Stimulated activated naive CD8-positive, alpha-beta T cell treated with anti-CD3 and anti-CD28 coated beads, Interleukin-15, amount 100 ng/mL, for 72 hours (primary cell): Measurements from ENCODE around the gene PDPN.

ENCODE experiments used
- ATAC-seq: fragments of 150-1000 bp; cut with Tn5 transposase; 2 replicates; pipeline ENCODE4 v1.10.0; 2021; ENCODE audit warnings: mild to moderate bottlenecking, moderate library complexity
- DNase-seq, 2 donors: peaks; one replicate each; pipeline ENCODE4 v3.0.0; 2021 to 2022
- H3K27ac Mint-ChIP-seq, 2 donors: one replicate each; pipeline ENCODE4 v1.8.0; 2022; ENCODE audit warnings: mild to moderate bottlenecking in 2 of 2, mixed read lengths in 2 of 2, moderate library complexity in 2 of 2
- H3K27me3 Mint-ChIP-seq: one replicate; pipeline ENCODE4 v1.8.0; 2022; ENCODE audit warnings: mixed read lengths
- H3K4me1 Mint-ChIP-seq: one replicate; pipeline ENCODE4 v1.8.0; 2022; ENCODE audit warnings: mild to moderate bottlenecking, mixed read lengths
- H3K4me3 Mint-ChIP-seq, 2 donors: one replicate each; pipeline ENCODE4 v1.8.0; 2022; ENCODE audit warnings: mild to moderate bottlenecking in 2 of 2, mixed read lengths in 2 of 2, moderate library complexity in 1 of 2
- H3K9me3 Mint-ChIP-seq, 2 donors: one replicate each; pipeline ENCODE4 v1.8.0; 2022; ENCODE audit warnings: mixed read lengths in 2 of 2

Gene PDPN

GRCh38 chr1:13622446-13622845 lies 38.8 kb downstream of the PDPN start:
- ATAC-seq: no peak
- H3K27ac Mint-ChIP-seq: no peak overlapping the region
- peaks cover 13% of the 10 kb centered on the region for H3K27me3 Mint-ChIP-seq
- no peaks in the 10 kb centered on the region for H3K9me3 Mint-ChIP-seq
- no peaks in the 10 kb centered on the region for H3K4me1 Mint-ChIP-seq
- no peak for DNase-seq
- no peak overlapping the region for H3K4me3 Mint-ChIP-seq

GRCh38 chr1:13623021-13623637 lies 39.5 kb downstream of the PDPN start:
- Mint-ChIP-seq H3K4me3 (no peak overlapping the region), H3K4me1 (no peaks in the 10 kb centered on the region), H3K9me3 (no peaks in the 10 kb centered on the region), H3K27ac (no peak overlapping the region), H3K27me3 (peaks cover 13% of the 10 kb centered on the region)
- no peak for DNase-seq
- no peak for ATAC-seq

GRCh38 chr1:13624526-13624925 lies 40.9 kb downstream of the PDPN start:
- Mint-ChIP-seq H3K27me3 (peaks cover 20% of the 10 kb centered on the region), H3K9me3 (no peaks in the 10 kb centered on the region), H3K27ac (no peak overlapping the region), H3K4me3 (no peak overlapping the region), H3K4me1 (no peaks in the 10 kb centered on the region)
- ATAC-seq (no peak), DNase-seq (no peak)

GRCh38 chr1:13627127-13627526 lies 43.5 kb downstream of the PDPN start:
- no peak overlapping the region for H3K27ac Mint-ChIP-seq
- no peak overlapping the region for H3K4me3 Mint-ChIP-seq
- H3K27me3 Mint-ChIP-seq: peaks cover 7% of the 10 kb centered on the region
- ATAC-seq: no peak
- H3K4me1 Mint-ChIP-seq: no peaks in the 10 kb centered on the region
- DNase-seq: no peak
- peaks cover 0 to 4% of the 10 kb centered on the region in 2 donors for H3K9me3 Mint-ChIP-seq

- H3K4me3 Mint-ChIP-seq: no peak overlapping the region
- no peaks in the 10 kb centered on the region for H3K4me1 Mint-ChIP-seq
- no peak overlapping the region for H3K27ac Mint-ChIP-seq
- ATAC-seq: no peak
- peaks cover 7% of the 10 kb centered on the region for H3K27me3 Mint-ChIP-seq
- DNase-seq: no peak
- peaks cover 0 to 7% of the 10 kb centered on the region in 2 donors for H3K9me3 Mint-ChIP-seq
Measured at GRCh38 chr1:13628218-13628617, 44.6 kb downstream of the PDPN start.

- H3K4me3 Mint-ChIP-seq: no peak overlapping the region
- DNase-seq: no peak
- no peaks in the 10 kb centered on the region for H3K4me1 Mint-ChIP-seq
- no peak for ATAC-seq
- peaks cover 7% of the 10 kb centered on the region for H3K27me3 Mint-ChIP-seq
- H3K9me3 Mint-ChIP-seq: peaks cover 0 to 7% of the 10 kb centered on the region in 2 donors
- no peak overlapping the region for H3K27ac Mint-ChIP-seq
Measured at GRCh38 chr1:13628711-13629110, 45.1 kb downstream of the PDPN start.

GRCh38 chr1:13642306-13643004 lies 58.8 kb downstream of the PDPN start:
- peaks cover 6% of the 10 kb centered on the region for H3K27me3 Mint-ChIP-seq
- peaks cover 21 to 32% of the 10 kb centered on the region in 2 donors for H3K9me3 Mint-ChIP-seq
- no peak overlapping the region for H3K4me3 Mint-ChIP-seq
- DNase-seq (no peak), ATAC-seq (no peak)
- H3K27ac Mint-ChIP-seq: no peak overlapping the region
- H3K4me1 Mint-ChIP-seq: no peaks in the 10 kb centered on the region

GRCh38 chr1:13643017-13643416 lies 59.4 kb downstream of the PDPN start:
- H3K27ac Mint-ChIP-seq: no peak overlapping the region
- ATAC-seq (no peak), DNase-seq (no peak)
- H3K9me3 Mint-ChIP-seq: peaks cover 18 to 27% of the 10 kb centered on the region in 2 donors
- peaks cover under 1% of the 10 kb centered on the region for H3K27me3 Mint-ChIP-seq
- no peak overlapping the region for H3K4me3 Mint-ChIP-seq
- no peaks in the 10 kb centered on the region for H3K4me1 Mint-ChIP-seq

GRCh38 chr1:13646521-13646920 lies 62.9 kb downstream of the PDPN start:
- no peak overlapping the region for H3K27ac Mint-ChIP-seq
- H3K9me3 Mint-ChIP-seq: peaks cover 0 to 9% of the 10 kb centered on the region in 2 donors
- no peak for DNase-seq
- no peaks in the 10 kb centered on the region for H3K27me3 Mint-ChIP-seq
- ATAC-seq: no peak
- H3K4me3 Mint-ChIP-seq: no peak overlapping the region
- no peaks in the 10 kb centered on the region for H3K4me1 Mint-ChIP-seq

- H3K9me3 Mint-ChIP-seq: peaks cover 0 to 9% of the 10 kb centered on the region in 2 donors
- no peak for DNase-seq
- H3K27ac Mint-ChIP-seq: no peak overlapping the region
- ATAC-seq: no peak
- no peaks in the 10 kb centered on the region for H3K4me1 Mint-ChIP-seq
- peaks cover 30% of the 10 kb centered on the region for H3K27me3 Mint-ChIP-seq
- H3K4me3 Mint-ChIP-seq: no peak overlapping the region
Measured at GRCh38 chr1:13651279-13651678, 67.6 kb downstream of the PDPN start.

GRCh38 chr1:13652238-13652637 lies 68.6 kb downstream of the PDPN start:
- DNase-seq (no peak), ATAC-seq (no peak)
- Mint-ChIP-seq H3K4me3 (no peak overlapping the region), H3K4me1 (no peaks in the 10 kb centered on the region), H3K27me3 (peaks cover 30% of the 10 kb centered on the region), H3K27ac (no peak overlapping the region), H3K9me3 (peaks cover 0 to 9% of the 10 kb centered on the region in 2 donors)

GRCh38 chr1:13661539-13661938 lies 77.9 kb downstream of the PDPN start:
- ATAC-seq (no peak), DNase-seq (no peak)
- H3K4me1 Mint-ChIP-seq: no peaks in the 10 kb centered on the region
- H3K9me3 Mint-ChIP-seq: peaks cover 0 to 8% of the 10 kb centered on the region in 2 donors
- H3K27ac Mint-ChIP-seq: no peak overlapping the region
- no peak overlapping the region for H3K4me3 Mint-ChIP-seq
- H3K27me3 Mint-ChIP-seq: no peaks in the 10 kb centered on the region

- Mint-ChIP-seq H3K4me1 (no peaks in the 10 kb centered on the region), H3K27me3 (no peaks in the 10 kb centered on the region), H3K4me3 (no peak overlapping the region), H3K9me3 (peaks cover 0 to 8% of the 10 kb centered on the region in 2 donors), H3K27ac (no peak overlapping the region)
- DNase-seq (no peak), ATAC-seq (no peak)
Measured at GRCh38 chr1:13662493-13662892, 78.9 kb downstream of the PDPN start.

- Mint-ChIP-seq H3K27me3 (no peaks in the 10 kb centered on the region), H3K27ac (no peak overlapping the region), H3K9me3 (peaks cover 0 to 8% of the 10 kb centered on the region in 2 donors), H3K4me3 (no peak overlapping the region), H3K4me1 (no peaks in the 10 kb centered on the region)
- no peak for DNase-seq
- no peak for ATAC-seq
Measured at GRCh38 chr1:13663969-13664368, 80.3 kb downstream of the PDPN start.

GRCh38 chr1:13664451-13664850 lies 80.8 kb downstream of the PDPN start:
- no peaks in the 10 kb centered on the region for H3K27me3 Mint-ChIP-seq
- H3K27ac Mint-ChIP-seq: no peak overlapping the region
- H3K4me3 Mint-ChIP-seq: no peak overlapping the region
- no peaks in the 10 kb centered on the region for H3K4me1 Mint-ChIP-seq
- DNase-seq (no peak), ATAC-seq (no peak)
- peaks cover 0 to 3% of the 10 kb centered on the region in 2 donors for H3K9me3 Mint-ChIP-seq

GRCh38 chr1:13666317-13666716 lies 82.7 kb downstream of the PDPN start:
- no peaks in the 10 kb centered on the region for H3K9me3 Mint-ChIP-seq
- DNase-seq (no peak), ATAC-seq (no peak)
- H3K4me1 Mint-ChIP-seq: no peaks in the 10 kb centered on the region
- peak overlapping the region in 1 of 2 donors; percentile 55 for H3K27ac Mint-ChIP-seq
- no peak overlapping the region for H3K4me3 Mint-ChIP-seq
- H3K27me3 Mint-ChIP-seq: no peaks in the 10 kb centered on the region
